Non-pigmented ciliary epithelial cell (primary cell): ENCODE data around the gene BNIP5.

Experiments used
- DNase-seq: peaks from one replicate; pipeline ENCODE4 v3.0.0-alpha.2; 2010; ENCODE audit warnings: low read depth

Gene BNIP5

GRCh38 chr6:36290668-36291620 lies 45.7 kb downstream of the BNIP5 start:
- DNase-seq = no peak

- no peak for DNase-seq
Observed at GRCh38 chr6:36289281-36289878, 47.3 kb downstream of the BNIP5 start.

GRCh38 chr6:36286858-36287257 lies 49.8 kb downstream of the BNIP5 start:
- DNase-seq = no peak

- no peak for DNase-seq
Observed at GRCh38 chr6:36285797-36286196, 50.9 kb downstream of the BNIP5 start.

GRCh38 chr6:36285187-36285671 lies 51.5 kb downstream of the BNIP5 start:
- DNase-seq = no peak

- no peak for DNase-seq
Observed at GRCh38 chr6:36284359-36284758, 52.3 kb downstream of the BNIP5 start.

GRCh38 chr6:36283608-36284007 lies 53.1 kb downstream of the BNIP5 start:
- no peak for DNase-seq

- DNase-seq = no peak
Observed at GRCh38 chr6:36280983-36281382, 55.7 kb downstream of the BNIP5 start.

GRCh38 chr6:36280467-36280866 lies 56.2 kb downstream of the BNIP5 start:
- DNase-seq = no peak

- no peak for DNase-seq
Observed at GRCh38 chr6:36277946-36278470, 58.7 kb downstream of the BNIP5 start.

GRCh38 chr6:36276581-36277536 lies 59.8 kb downstream of the BNIP5 start:
- DNase-seq = no peak

GRCh38 chr6:36273802-36274514 lies 62.7 kb downstream of the BNIP5 start:
- DNase-seq = no peak

- DNase-seq = no peak
Observed at GRCh38 chr6:36273067-36273466, 63.6 kb downstream of the BNIP5 start.

- no peak for DNase-seq
Observed at GRCh38 chr6:36272234-36272633, 64.5 kb downstream of the BNIP5 start.

- no peak for DNase-seq
Observed at GRCh38 chr6:36269834-36270705, 66.6 kb downstream of the BNIP5 start, which contains the start of gene PNPLA1. Gene PNPLA1 (plus strand): TSS chr6:36270060. CDS start chr6:36270460, 400 bp downstream.

- DNase-seq = no peak
Observed at GRCh38 chr6:36268478-36269275, 68.0 kb downstream of the BNIP5 start.

- DNase-seq = no peak
Observed at GRCh38 chr6:36267731-36268477, 68.8 kb downstream of the BNIP5 start.

- DNase-seq = no peak
Observed at GRCh38 chr6:36266913-36267644, 69.6 kb downstream of the BNIP5 start.
